GM10266 (cell line): ENCODE measurements around the gene SELENOS.
A peak's percentile ranks its signal among the peaks of the same experiment; 100 is the strongest.
"Not testable (repeated sequence)": the region's sequence is repeated elsewhere in the genome, so short reads cannot be mapped to it uniquely, and the experiment has no call there.

ENCODE experiments used
- DNase-seq: peaks from one replicate; pipeline ENCODE4 v3.0.0; 2012; ENCODE audit errors: extremely low spot score
- TF ChIP-seq, protein P1 (sequence below): IDR thresholded peaks from 2 replicates; pipeline ENCODE4 v1.5.1; 2012; ENCODE audit warnings: mild to moderate bottlenecking, low read depth; ENCODE audit not compliant: control insufficient read depth, insufficient read depth; ENCODE audit errors: missing control alignments

SELENOS gene

DNA sequence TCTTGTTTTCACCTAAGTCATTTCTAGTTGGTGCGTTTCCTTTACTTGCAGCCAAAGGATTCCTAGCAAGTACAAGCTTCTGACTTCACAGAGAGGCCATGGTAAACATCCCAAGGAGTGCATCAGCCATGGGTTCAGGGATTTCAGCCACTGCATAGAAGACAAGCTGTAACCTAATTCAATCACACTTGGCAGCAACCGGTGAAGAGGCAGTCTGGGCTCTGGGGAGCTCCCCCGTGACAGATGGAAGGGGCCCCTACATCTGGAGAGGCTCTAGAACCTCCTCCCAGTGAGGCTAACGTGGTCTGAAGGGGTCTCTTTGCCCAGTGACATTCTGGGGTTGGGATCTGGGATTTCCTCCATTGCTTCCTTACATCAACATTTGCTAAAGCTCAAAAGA, 26.1 kb upstream of the SELENOS start:
- DNase-seq, result no peak
- TF ChIP-seq, protein P1, sequence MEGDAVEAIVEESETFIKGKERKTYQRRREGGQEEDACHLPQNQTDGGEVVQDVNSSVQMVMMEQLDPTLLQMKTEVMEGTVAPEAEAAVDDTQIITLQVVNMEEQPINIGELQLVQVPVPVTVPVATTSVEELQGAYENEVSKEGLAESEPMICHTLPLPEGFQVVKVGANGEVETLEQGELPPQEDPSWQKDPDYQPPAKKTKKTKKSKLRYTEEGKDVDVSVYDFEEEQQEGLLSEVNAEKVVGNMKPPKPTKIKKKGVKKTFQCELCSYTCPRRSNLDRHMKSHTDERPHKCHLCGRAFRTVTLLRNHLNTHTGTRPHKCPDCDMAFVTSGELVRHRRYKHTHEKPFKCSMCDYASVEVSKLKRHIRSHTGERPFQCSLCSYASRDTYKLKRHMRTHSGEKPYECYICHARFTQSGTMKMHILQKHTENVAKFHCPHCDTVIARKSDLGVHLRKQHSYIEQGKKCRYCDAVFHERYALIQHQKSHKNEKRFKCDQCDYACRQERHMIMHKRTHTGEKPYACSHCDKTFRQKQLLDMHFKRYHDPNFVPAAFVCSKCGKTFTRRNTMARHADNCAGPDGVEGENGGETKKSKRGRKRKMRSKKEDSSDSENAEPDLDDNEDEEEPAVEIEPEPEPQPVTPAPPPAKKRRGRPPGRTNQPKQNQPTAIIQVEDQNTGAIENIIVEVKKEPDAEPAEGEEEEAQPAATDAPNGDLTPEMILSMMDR, result no peak

DNA sequence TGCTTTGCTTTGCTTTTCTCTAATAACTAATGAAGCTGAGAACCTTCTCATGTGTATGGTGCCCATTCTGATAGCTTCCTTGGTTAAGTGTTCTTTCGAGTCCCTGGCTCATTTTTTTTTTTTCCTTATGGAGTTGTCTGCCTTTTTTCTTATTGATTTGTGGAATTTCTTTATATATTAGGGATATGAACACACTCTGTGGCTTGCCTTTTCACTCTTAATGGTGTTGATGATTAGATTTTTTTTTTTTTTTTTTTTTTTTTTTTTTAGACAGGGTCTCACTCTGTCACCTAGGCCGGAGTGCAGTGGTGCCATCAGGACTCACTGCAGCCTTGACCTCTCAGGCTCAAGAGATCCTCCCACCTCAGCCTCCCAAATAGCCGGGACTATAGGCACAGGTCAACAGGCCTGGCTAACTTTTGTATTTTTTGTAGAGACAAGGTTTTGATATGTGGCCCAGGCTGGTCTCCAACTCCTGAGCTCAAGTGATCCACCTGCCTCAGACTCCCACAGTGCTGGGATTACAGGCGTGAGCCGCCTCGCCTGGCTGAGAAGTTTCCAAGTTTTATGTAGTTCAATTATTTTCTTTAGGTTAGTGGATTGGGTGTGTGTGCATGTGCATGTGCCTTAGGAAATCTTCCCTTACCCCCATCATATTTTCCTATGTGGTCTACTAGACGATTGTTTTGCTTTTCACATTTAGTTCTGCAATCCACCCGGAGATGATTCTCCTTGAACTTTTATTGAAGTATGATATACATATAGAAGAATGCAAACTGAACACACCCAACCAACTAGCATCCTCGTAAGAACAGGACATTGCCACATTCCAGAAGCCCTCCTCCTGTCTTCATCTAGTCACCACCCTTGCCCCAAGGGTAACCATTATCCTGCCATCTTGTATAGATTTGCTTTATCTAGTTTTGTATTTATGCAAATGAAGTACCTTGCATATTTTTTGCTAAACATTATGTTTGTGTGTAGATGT, 19.4 kb upstream of the SELENOS start:
- TF ChIP-seq, protein P1, result no peak
- no peak for DNase-seq

DNA sequence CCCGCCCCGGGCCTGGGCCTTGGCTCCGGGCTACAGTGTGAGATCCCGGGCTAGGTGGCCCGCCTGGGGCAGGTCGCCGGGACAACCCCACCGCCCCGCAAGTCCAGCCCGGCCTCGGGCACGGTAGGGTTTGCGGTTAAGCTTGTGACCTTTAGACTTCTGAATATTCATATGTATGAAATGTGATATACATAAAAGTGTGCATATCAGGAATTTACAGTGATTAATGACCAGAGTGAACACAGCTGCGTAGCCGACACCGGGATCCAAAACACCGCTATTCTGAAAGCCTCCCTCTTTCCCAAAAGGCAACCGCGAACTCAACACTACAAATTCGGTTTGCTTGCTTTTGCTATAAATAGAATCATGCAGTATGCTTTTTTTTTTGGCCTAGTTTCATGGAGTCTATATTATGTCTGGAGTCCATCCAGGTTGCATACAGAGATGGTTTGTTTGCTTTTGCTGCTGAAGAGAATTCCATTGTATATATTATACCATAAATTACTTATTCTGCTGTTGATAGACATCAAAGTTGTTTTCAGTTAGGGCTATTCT, 18.4 kb upstream of the SELENOS start:
- TF ChIP-seq, protein P1, result no peak
- no peak for DNase-seq

DNA sequence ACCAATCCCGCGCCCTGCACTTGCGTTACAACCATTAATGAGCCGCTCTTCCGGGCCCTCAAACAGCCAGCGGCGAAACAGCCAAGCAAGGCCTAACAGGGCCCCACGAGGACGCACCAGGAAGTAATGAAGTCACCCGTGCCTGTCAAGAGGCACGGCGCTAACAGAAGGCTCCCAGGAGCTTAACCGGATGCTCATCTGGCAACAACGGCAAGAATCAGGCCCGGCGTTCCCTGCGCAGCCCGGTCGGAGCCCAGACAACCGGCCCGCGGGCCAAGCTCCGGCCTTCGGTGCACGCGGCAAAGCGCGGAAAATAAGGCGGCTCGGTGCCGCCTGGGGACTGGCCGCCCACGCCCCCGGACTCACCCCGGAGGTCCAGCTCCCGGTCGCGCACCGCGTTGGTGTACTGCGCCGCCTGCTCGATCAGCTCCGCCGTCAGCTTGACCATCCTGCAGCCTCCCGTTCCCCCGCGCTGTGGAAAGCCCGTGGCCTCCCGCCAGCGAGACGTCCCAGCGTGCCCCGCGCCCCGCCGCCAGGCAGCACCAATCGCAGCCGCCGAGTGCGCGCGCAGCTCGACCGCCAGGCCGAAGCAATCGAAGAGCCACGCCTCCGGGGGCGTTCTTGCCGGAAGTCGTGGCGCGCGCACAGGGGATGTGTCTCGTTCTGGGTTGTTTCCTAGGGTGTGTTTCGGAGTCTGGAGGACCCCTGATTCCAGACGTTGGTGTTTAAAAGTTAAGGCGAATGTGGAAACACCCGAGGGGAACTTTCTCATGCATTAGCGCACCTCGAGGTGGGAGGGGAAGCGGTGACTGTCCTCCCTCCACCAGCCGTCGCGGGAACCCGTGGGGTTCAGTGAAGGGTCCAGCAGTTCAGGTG, 17.7 kb upstream of the SELENOS start, which contains the start of gene SNRPA1:
Gene SNRPA1 (minus strand): TSS at position 518 of the 876 bp plus-strand sequence. CDS start 70 bp downstream, at position 448.
- TF ChIP-seq, protein P1, result no peak
- peak; percentile 97 for DNase-seq

DNA sequence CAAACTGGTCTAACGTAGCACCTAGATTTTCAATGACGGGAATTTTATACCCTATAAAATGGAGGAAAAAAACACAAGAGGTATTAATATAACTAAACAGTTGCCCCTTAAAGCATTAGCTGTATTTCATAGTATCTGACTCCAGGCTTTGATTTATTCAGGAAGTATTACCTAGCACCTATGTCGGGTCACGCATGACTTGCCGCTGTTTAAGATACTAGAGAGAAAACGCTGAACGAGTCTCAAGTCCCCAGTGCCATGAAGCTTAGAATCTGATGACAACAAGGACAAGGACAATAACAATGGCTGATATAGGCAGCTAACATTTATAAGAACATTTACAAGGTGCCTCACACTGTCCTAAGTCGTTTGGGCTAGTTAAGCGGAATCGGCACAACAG, 15.8 kb upstream of the SELENOS start:
- no peak for DNase-seq

DNA sequence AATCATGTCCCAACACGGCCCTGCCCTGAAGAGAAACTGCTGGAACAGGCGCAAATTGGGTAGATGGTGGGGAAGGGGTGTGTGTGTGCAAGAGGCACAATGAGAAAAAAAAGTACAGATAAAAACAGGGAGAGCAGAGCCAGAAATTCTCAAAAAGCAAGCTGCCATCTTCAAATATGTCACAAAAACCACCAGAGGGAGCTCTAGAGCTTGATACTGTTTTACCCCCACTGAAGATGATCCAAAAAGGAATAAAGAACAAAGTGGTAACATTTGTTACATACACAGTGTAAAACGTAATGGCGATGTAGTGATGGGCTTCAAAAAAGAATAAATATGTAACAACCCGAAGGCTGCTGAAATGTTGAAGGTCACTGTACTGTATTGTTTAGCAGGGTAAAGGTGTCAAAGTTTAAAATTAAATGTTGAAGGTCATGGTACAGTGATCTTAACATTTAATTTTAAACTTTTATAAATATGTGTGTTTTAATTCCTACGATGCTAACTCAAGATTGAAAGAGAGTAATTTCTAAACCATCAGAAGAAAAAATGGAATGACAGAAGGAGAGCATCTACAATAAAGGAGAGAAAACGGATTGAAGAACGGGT, 11.7 kb upstream of the SELENOS start:
- peak; percentile 56 for DNase-seq
- TF ChIP-seq, protein P1, result peak; percentile 61

More for the DNA sequence above, 15.8 kb upstream of the SELENOS start:
- TF ChIP-seq, protein P1, result no peak

DNA sequence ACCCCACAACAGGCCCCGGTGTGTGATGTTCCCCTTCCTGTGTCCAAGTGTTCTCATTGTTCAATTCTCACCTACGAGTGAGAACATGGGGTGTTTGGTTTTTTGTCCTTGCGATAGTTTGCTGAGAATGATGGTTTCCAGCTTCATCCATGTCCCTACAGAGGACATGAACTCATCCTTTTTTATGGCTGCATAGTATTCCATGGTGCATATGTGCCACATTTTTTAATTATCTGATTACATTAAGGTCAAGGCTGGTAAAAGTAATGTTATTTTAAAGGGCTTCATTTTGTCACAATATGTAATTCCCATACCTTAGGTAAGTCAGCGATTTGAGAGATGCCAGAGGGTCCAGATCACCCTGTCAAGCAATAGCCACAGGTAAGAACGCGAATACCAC, 10.1 kb upstream of the SELENOS start:
- DNase-seq, result not testable (repeated sequence)
